Stimulated activated naive CD8-positive, alpha-beta T cell treated with anti-CD3 and anti-CD28 coated beads, Interleukin-15, Interleukin-2, amounts not matched to agents 100 ng/mL and 50 ng/mL, for 24 hours (primary cell): ENCODE results near the gene GBP4.

Experiments used
- H3K27ac Mint-ChIP-seq: one replicate; pipeline ENCODE4 v1.8.0; 2021; ENCODE audit warnings: mild to moderate bottlenecking, mixed read lengths
- H3K27me3 Mint-ChIP-seq: one replicate; pipeline ENCODE4 v1.8.0; 2021; ENCODE audit warnings: mixed read lengths
- H3K36me3 Mint-ChIP-seq: one replicate; pipeline ENCODE4 v1.8.0; 2021; ENCODE audit warnings: low read depth, mixed read lengths
- H3K4me1 Mint-ChIP-seq: one replicate; pipeline ENCODE4 v1.8.0; 2021; ENCODE audit warnings: low read depth, mixed read lengths
- H3K4me3 Mint-ChIP-seq: one replicate; pipeline ENCODE4 v1.8.0; 2021; ENCODE audit warnings: mild to moderate bottlenecking, mixed read lengths
- H3K9me3 Mint-ChIP-seq: one replicate; pipeline ENCODE4 v1.8.0; 2021; ENCODE audit warnings: mixed read lengths

Gene GBP4

DNA sequence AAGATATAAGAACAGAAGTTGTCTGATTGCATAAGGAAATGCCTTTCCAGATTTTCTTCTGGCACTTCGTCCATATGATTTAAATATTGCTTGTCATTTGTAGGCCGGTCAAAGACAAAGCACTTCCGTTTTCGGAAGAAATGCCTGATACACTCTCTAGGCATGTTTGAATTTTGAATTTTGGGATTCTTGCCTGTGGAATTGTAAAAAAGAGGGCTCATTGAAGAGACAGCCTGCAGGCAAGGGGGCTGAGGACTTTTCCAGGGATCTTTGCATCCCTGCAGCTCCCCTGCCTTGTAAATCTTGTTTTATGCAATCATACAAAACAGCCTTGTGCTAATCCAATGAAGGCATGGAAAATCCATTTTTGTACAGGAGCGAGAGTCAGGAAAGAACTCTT, 7.4 kb downstream of the GBP4 start:
- Mint-ChIP-seq H3K27me3 (no peaks in the 10 kb centered on the region), H3K27ac (no peak overlapping the region)

DNA sequence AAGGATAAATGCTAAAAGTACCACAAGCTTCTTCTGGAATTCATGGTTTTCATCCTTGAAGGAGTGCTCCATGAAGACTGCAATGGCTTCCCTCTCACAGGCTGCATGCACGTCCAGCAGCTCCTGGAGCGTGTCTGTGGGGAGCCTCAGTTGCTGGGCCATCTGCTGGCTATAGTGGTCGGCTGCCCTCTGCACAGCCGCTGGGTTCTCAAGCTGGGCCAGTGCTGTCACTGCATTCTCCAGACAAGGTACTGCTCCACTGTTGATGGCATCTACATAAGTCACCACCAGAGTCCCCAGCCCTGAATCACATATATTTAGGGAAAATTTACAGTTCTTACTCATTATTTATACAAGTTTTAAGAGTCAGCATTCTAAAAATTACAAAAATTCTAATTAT, 8.7 kb downstream of the GBP4 start:
- H3K4me1 Mint-ChIP-seq: peaks cover 25% of the 10 kb centered on the region
- H3K9me3 Mint-ChIP-seq: no peaks in the 10 kb centered on the region
- peaks cover 71% of the 10 kb centered on the region for H3K36me3 Mint-ChIP-seq
- H3K4me3 Mint-ChIP-seq: no peak overlapping the region
- no peak overlapping the region for H3K27ac Mint-ChIP-seq
- H3K27me3 Mint-ChIP-seq: no peaks in the 10 kb centered on the region

More for the DNA sequence above, 7.4 kb downstream of the GBP4 start:
- H3K4me1 Mint-ChIP-seq: peaks cover 38% of the 10 kb centered on the region
- H3K4me3 Mint-ChIP-seq: no peak overlapping the region
- H3K36me3 Mint-ChIP-seq: peaks cover 68% of the 10 kb centered on the region
- H3K9me3 Mint-ChIP-seq: no peaks in the 10 kb centered on the region

DNA sequence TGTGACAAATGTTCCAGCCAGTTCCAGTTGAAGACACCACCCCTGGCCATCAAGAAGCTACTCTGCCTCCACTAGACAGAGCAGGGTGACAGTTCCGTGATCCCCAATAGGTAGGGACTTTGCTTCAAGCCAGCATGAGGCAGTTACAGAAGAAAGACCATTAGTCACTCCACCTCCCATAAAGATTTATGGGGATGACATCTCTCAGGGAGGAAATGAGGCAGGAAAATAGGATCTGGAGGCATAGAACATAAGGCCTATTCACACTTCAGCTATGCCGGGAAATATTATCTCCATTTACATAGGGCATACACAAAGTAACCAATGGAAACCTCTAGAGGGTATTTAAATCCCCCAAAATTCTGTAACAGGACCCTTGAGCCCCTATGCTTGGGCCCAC, 19.4 kb downstream of the GBP4 start:
- H3K36me3 Mint-ChIP-seq: peaks cover 31% of the 10 kb centered on the region
- H3K4me1 Mint-ChIP-seq: no peaks in the 10 kb centered on the region
- H3K27me3 Mint-ChIP-seq: no peaks in the 10 kb centered on the region
- H3K9me3 Mint-ChIP-seq: peaks cover 5% of the 10 kb centered on the region
- no peak overlapping the region for H3K4me3 Mint-ChIP-seq
- no peak overlapping the region for H3K27ac Mint-ChIP-seq

DNA sequence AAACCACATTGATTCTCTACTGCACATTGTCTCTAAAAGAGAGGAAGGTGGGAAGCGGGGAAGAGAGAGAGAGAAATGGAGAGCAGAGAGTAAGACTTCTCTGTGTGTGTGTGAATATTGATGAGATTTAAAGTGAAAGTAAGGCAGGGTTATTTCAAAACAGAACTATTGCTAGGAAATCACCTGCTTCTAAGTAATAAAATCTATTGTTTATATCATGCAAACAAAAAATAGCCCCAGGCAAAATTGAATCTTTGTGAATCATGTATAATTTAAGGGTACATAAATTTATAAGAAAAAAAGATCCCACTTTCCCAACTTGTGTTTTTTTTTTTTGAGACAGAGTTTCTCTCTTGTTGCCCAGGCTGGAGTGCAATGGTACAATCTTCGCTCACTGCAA, 21.8 kb downstream of the GBP4 start:
- Mint-ChIP-seq H3K27ac (no peak overlapping the region), H3K36me3 (peaks cover 9% of the 10 kb centered on the region), H3K27me3 (no peaks in the 10 kb centered on the region), H3K4me1 (no peaks in the 10 kb centered on the region), H3K9me3 (no peaks in the 10 kb centered on the region), H3K4me3 (no peak overlapping the region)

DNA sequence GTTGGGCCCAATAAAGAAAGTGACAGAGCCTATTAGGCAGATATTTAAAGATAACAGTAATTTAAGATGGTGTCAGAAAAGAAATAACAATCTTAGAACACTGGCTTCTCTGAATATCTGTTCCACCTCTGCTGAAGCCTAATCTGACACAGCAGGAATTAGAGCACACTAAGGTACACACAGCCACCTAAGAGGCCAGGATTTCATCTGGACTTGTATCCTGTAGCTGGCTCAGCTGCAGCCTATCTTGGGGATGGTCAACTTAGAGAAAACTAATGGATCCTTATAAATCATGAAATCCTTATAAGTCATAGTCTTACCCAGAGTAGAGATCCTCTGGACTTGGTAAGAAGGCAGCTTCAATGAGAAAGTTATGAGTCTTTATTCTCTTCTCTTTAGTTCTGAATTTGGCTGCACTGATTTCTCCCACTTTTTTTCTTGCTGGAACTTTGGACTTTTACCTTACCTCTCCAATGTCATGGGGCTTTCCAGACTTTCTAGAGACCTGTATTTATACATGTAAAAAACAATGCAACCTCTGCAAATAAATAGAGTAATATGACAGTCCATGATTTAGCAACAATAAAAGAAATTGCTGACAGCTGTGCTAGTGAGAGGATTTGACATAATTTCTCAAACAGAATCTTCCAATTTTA, 23.0 kb downstream of the GBP4 start, which contains the start of gene GBP7:
TSS of gene GBP7 (minus strand) at position 403 of the 656 bp plus-strand sequence. CDS start 4,068 bp downstream, outside the sequence.
- Mint-ChIP-seq H3K9me3 (no peaks in the 10 kb centered on the region), H3K27ac (no peak within 1 kb of the TSS), H3K4me3 (no peak within 1 kb of the TSS), H3K36me3 (no peaks in the 10 kb centered on the region), H3K4me1 (peaks cover 4% of the 10 kb centered on the region), H3K27me3 (no peaks in the 10 kb centered on the region)

DNA sequence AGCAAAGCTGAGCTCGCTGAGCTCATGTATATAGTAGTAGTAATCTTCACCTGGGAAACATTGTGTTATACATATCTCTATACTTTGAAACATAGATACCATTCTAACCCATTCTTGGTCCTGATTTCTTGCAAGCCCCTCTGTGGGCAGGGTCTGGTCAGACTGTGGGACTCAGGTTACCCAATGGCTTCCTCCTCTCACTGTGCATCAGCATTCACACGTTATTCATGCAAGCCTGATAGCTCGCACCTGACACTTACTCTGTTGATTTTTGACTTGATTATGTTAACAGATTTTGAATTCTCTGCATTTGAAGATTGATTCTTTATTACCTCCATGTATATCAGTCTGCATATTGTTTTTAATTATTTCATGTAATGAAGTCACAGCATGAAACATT, 24.3 kb downstream of the GBP4 start:
- Mint-ChIP-seq H3K9me3 (no peaks in the 10 kb centered on the region), H3K27me3 (no peaks in the 10 kb centered on the region), H3K4me1 (peaks cover 5% of the 10 kb centered on the region), H3K27ac (no peak overlapping the region), H3K4me3 (no peak overlapping the region), H3K36me3 (no peaks in the 10 kb centered on the region)

DNA sequence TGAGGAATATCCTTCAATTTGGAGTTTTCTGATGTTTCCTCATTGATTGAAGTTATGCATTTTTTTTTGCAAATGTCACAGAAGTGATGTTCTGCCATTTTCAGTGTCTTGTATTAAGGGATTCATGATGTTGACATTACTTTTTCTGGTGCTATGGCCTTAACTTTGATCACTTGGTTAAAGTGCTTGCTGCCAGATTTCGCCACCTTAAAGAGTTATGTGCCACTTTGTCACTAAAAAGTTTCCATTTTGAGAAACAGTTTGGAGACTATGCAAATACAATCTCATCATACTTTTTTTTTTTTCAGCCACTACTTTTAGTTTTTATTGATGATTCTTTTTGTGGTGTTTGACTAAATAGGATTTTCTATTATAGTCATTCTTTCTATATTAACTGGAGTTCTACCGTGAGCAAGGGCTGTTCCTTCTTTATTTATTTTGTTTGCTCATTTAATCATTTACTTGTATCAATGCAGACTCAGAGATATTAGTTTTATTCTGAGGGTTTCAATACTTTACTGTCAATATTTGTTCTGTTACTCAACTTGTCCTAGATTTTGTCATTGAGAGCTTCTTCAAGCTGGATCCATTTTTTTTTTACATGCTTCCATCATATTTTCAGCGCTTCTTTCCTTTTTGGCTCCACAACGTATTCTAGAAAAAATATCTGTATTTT, 26.1 kb downstream of the GBP4 start:
- Mint-ChIP-seq H3K27ac (no peak overlapping the region), H3K27me3 (no peaks in the 10 kb centered on the region), H3K4me3 (no peak overlapping the region), H3K4me1 (peaks cover 5% of the 10 kb centered on the region), H3K9me3 (no peaks in the 10 kb centered on the region), H3K36me3 (no peaks in the 10 kb centered on the region)

DNA sequence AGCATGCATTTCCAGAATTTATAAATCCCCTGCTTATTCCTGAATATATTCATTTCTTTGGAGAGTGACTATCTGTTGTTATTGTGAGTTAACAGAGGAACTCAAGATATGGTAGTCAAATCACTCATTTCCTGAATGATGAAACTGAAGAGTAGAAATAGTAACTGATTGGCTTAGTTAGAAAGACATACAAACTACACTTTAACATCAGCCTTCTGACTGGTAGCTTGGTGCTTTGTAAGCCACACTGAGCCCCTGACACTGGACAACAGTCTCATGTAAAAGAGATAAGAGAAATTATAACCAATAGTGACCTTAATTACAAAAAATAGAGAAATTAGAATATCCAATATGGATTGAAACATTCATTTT, 27.7 kb downstream of the GBP4 start:
- no peaks in the 10 kb centered on the region for H3K27me3 Mint-ChIP-seq
- H3K9me3 Mint-ChIP-seq: no peaks in the 10 kb centered on the region
- no peak overlapping the region for H3K4me3 Mint-ChIP-seq
- no peaks in the 10 kb centered on the region for H3K36me3 Mint-ChIP-seq
- no peak overlapping the region for H3K27ac Mint-ChIP-seq
- H3K4me1 Mint-ChIP-seq: peaks cover 5% of the 10 kb centered on the region

DNA sequence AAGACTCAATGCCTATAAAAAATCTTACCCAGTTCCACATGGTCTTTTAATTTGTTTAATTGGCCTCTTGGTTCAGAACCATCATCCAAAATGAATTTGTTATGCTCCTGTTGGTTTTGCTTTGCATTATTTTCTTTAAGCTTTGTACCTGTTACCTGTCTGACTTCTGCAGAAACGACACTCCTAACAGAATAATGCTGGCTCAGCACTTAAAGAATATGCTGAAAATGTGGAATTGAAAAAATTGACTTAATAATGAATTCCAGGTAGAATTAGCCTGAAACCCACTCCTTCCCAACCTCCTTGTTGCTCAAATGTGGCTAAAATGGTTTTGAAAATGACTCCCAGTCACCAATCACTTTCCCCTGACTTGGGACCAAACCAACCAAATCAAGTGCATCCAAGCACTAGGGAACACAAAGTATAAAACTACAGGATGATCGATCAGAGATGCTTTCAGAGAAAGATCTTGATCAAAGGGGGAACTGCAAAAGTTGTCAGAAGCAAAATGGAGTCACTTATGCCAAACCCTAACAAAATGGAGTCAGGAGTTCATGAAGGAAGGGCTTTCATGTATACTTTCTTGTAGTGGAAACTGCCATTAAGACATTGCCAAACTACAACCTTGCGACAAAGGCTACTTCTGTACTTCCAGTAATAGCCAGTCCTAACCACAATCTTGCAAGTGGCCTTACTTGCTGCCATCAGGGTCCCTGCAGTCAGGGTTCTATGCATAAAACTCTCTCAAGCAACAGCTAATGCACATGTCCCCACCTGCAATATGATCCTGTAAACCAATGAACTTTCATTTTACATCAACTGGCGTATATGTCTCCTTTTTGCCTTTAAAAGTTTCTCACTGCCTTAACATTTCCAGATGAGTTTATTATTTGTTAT, 28.3 kb downstream of the GBP4 start:
- Mint-ChIP-seq H3K4me3 (no peak overlapping the region), H3K27me3 (no peaks in the 10 kb centered on the region), H3K27ac (no peak overlapping the region), H3K9me3 (no peaks in the 10 kb centered on the region), H3K36me3 (no peaks in the 10 kb centered on the region), H3K4me1 (peaks cover 5% of the 10 kb centered on the region)

DNA sequence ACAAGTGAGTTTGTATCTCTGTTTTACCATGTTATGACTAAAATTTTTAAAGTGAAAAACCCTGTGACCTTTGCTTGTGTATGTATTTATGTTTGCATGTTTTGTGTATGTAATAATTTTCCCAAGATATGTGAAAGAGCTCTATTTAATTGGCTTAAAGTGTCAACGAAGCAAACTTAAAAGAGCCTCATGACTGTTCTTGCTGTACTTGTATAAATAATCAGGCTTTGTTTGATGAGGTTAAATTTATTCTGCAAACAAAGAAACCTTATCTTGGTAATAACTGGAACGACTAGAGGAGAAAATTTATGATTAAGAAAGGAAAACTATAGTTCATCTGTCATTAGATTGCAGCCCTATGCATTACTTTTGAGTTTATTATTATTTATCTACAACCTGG, 29.6 kb downstream of the GBP4 start:
- Mint-ChIP-seq H3K27me3 (no peaks in the 10 kb centered on the region), H3K36me3 (no peaks in the 10 kb centered on the region), H3K4me3 (no peak overlapping the region), H3K27ac (no peak overlapping the region), H3K9me3 (no peaks in the 10 kb centered on the region), H3K4me1 (peaks cover 5% of the 10 kb centered on the region)

DNA sequence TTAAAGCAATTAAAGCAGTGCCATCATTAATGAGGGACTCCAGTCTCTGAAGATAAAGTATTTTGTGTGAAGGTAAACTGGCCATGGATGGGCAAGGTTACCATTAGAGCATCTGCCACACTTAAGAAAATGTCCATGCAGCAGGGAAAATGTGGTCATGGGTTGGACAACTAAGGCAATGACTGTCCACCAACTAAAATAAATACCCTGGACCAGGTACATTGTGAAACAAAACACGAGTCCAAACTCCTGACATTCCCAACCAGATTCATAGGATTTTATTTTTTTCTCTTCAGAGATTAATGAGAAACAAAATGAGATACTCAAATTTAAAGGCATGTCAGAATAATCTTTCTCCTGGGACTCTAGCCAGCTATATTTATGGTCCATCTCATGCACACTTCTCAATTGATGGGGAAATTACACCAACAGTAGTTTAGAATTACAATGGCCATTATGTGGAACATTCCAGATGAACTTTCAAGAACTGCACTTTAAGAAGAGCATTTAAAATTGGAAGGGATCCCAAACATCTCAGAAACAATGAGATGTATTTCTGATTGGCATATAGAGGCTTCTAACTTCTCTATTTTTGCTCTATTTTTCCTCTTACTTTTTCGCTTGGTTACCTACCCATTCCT, 31.0 kb downstream of the GBP4 start:
- Mint-ChIP-seq H3K4me1 (peaks cover 5% of the 10 kb centered on the region), H3K27me3 (no peaks in the 10 kb centered on the region), H3K36me3 (no peaks in the 10 kb centered on the region), H3K9me3 (no peaks in the 10 kb centered on the region), H3K27ac (no peak overlapping the region), H3K4me3 (no peak overlapping the region)

DNA sequence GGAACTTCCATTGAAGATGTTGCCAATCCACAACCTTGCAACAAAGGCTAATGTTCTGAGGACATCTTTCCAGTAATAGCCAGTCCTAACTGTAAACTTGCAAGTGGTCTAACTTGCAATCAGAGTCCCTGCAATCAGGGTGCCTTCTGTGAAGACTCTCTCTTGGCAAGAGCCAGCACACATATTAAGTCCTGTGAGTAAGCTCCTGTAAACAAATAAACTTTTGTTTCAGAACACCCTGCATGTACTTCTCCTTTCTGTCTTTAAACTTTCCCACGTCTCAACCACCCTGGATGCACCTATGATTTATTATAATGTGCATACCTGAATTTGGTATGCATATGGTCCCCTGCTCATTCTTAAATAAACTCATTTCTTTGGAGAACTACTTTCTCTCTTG, 32.0 kb downstream of the GBP4 start:
- no peak overlapping the region for H3K27ac Mint-ChIP-seq
- no peaks in the 10 kb centered on the region for H3K36me3 Mint-ChIP-seq
- peaks cover 5% of the 10 kb centered on the region for H3K4me1 Mint-ChIP-seq
- H3K9me3 Mint-ChIP-seq: peaks cover 7% of the 10 kb centered on the region
- H3K4me3 Mint-ChIP-seq: no peak overlapping the region
- no peaks in the 10 kb centered on the region for H3K27me3 Mint-ChIP-seq

DNA sequence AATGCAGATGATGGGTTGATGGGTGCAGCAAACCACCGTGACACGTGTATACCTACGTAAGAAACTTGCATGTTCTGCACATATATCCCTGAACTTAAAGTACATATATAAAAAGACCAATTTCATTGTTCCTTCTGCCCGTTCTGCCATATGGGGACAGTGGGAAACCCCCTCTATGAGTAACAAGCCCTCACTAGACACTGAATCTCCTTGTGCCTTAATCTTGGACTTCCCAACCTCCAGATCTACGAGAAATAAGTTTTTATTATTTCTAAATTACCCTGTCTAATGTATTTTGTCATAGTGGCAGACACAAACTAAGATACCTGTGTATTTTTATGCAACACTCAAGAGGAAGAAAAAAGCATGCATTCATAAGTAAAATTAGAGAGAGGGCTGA, 32.9 kb downstream of the GBP4 start:
- H3K4me3 Mint-ChIP-seq: no peak overlapping the region
- H3K9me3 Mint-ChIP-seq: peaks cover 14% of the 10 kb centered on the region
- no peak overlapping the region for H3K27ac Mint-ChIP-seq
- no peaks in the 10 kb centered on the region for H3K27me3 Mint-ChIP-seq
- H3K4me1 Mint-ChIP-seq: peaks cover 2% of the 10 kb centered on the region
- no peaks in the 10 kb centered on the region for H3K36me3 Mint-ChIP-seq

DNA sequence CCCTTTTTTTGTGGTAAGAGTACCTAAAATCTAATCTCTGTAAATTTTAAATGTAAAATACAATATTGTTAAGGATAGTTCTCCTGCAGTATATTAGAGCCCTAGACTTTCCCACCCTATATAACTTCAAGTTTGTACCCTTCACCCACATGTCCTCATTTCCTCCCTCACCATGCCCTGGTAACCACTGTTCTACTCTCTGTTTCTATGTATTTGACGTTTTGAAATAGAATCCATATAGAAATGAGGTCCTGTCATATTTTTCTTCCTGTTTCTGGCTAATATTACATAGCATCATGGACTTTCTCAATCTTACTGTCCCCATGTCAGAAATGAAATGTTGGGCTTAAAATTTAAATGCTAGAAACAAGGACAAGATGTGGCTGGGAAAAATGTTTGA, 47.7 kb downstream of the GBP4 start:
- Mint-ChIP-seq H3K4me3 (no peak overlapping the region), H3K27ac (no peak overlapping the region)

DNA sequence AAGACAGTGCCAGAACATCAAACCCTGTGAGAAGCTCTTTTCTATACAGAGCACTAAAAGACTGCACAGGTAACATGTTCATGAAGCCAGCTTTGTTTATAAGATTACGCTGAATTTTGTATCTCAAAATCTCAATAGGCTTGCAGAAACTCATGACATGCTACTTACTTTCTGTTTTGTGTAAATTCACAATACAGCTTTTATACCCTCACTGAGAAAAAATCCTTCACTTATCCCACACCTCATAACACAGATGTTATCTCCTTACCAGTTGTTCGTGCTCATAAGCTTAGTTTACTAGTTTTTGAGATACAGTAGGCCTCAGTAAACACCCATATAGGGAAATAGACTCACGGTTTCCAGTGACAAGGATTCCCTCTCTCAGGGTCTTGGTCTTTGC, 48.8 kb downstream of the GBP4 start:
- Mint-ChIP-seq H3K36me3 (no peaks in the 10 kb centered on the region), H3K4me1 (peaks cover 9% of the 10 kb centered on the region), H3K4me3 (no peak overlapping the region), H3K9me3 (no peaks in the 10 kb centered on the region), H3K27me3 (no peaks in the 10 kb centered on the region), H3K27ac (no peak overlapping the region)

More for the DNA sequence above, 47.7 kb downstream of the GBP4 start:
- Mint-ChIP-seq H3K9me3 (peaks cover 3% of the 10 kb centered on the region), H3K36me3 (no peaks in the 10 kb centered on the region), H3K27me3 (no peaks in the 10 kb centered on the region), H3K4me1 (peaks cover 6% of the 10 kb centered on the region)
